ACC112 (cell line): ENCODE results near the gene ARPC2.

ENCODE experiments used
- H2AFZ ChIP-seq: fragments of 200-600 bp; sonication (generic); one replicate; pipeline ENCODE4 v1.6.0; 2017; ENCODE audit warnings: antibody characterized with exemption, low read length; ENCODE audit not compliant: unreplicated experiment
- H3K27ac ChIP-seq: fragments of 200-600 bp; sonication (generic); 2 replicates; pipeline ENCODE4 v1.5.1; 2014; ENCODE audit warnings: low read depth, mild to moderate bottlenecking, antibody characterized with exemption, low read length, moderate library complexity
- H3K27me3 ChIP-seq: fragments of 200-600 bp; sonication (generic); 2 replicates; pipeline ENCODE4 v1.6.1; 2014; ENCODE audit warnings: mild to moderate bottlenecking, antibody characterized with exemption, low read length, moderate library complexity, mixed read lengths; ENCODE audit not compliant: insufficient read depth
- H3K36me3 ChIP-seq: fragments of 200-600 bp; sonication (generic); 2 replicates; pipeline ENCODE4 v1.6.1; 2016; ENCODE audit warnings: mild to moderate bottlenecking, antibody characterized with exemption, low read length, moderate library complexity, mixed read lengths; ENCODE audit not compliant: insufficient read depth
- H3K4me1 ChIP-seq: fragments of 200-600 bp; sonication (generic); one replicate; pipeline ENCODE4 v1.6.1; 2016; ENCODE audit warnings: low read length, mixed read lengths; ENCODE audit not compliant: insufficient read depth, unreplicated experiment, control insufficient read depth
- H3K4me3 ChIP-seq: fragments of 200-600 bp; sonication (generic); 2 replicates; pipeline ENCODE4 v1.5.1; 2014; ENCODE audit warnings: mild to moderate bottlenecking, low read depth, low read length
- H3K79me2 ChIP-seq: fragments of 200-600 bp; sonication (generic); one replicate; pipeline ENCODE4 v1.6.0; 2016; ENCODE audit warnings: low read length; ENCODE audit not compliant: control insufficient read depth, unreplicated experiment, insufficient read depth

The ARPC2 gene

DNA sequence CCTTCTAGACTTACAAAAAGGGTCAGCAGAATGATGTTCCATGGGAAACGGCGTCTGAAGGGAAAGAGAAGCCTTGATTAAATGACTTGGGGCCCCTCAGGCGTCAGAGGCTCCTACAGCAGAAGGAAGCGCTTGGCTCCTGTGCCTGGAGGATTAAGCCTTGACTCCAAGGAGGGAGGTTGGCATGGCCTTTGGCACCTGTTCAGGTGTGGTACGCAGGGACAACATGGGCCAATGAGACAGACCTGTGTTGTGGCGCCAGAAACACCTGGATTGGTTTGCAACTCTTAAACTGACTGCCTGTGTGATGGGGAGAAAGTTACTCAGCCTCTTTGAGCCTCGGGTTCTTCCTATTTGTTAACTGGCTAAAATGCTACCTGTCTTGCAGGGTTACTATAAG is 60.9 kb downstream of the ARPC2 start:
- Histone ChIP-seq H3K27ac (no peak overlapping the region), H3K27me3 (no peaks in the 10 kb centered on the region), H3K79me2 (peaks cover 27% of the 10 kb centered on the region), H2AFZ (no peak overlapping the region), H3K36me3 (peaks cover 9% of the 10 kb centered on the region; the same call in 1 of the 2 replicates), H3K4me3 (no peak overlapping the region), H3K4me1 (peaks cover 20% of the 10 kb centered on the region)

DNA sequence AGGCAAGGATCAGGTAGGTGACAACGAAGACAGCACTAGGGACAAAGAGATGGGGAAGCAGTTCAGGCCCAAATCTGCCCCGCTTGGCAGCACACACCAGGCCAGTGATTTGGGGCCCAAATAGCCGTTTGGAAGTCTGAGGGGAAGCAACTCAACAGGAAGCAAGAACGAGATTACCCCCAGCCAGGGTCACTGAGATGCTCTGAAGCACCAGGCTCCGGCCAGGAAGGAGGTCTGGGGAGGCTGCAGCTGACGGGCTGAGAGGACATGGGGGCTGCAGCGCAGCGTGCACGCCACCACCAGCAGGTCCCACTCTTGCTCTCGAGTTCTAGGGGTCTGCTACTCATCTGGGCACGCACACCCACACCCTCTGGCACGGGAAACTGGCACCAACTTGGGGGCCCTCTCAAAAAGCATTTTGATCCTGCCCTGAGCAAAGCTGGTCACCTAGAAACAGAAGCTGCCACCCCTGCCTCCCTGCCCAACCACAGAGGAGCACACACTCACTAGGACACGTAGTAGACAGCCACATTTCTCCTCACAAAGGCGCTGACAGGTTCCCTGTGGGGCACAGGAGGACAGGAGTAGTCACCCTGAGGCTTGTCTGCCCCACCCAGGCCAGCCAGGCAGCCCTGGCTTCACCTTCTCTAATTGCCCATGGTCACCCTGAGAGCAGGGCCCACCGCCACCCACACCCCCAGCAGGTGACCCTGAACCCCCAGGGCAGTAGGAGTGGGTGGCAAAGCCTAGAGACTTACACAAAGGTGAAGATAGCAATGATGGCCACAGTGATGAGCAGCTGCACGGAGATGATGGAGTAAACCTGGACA is 61.8 kb downstream of the ARPC2 start:
- Histone ChIP-seq H3K4me3 (no peak overlapping the region), H3K36me3 (peaks cover 9% of the 10 kb centered on the region; the same call in 1 of the 2 replicates)

DNA sequence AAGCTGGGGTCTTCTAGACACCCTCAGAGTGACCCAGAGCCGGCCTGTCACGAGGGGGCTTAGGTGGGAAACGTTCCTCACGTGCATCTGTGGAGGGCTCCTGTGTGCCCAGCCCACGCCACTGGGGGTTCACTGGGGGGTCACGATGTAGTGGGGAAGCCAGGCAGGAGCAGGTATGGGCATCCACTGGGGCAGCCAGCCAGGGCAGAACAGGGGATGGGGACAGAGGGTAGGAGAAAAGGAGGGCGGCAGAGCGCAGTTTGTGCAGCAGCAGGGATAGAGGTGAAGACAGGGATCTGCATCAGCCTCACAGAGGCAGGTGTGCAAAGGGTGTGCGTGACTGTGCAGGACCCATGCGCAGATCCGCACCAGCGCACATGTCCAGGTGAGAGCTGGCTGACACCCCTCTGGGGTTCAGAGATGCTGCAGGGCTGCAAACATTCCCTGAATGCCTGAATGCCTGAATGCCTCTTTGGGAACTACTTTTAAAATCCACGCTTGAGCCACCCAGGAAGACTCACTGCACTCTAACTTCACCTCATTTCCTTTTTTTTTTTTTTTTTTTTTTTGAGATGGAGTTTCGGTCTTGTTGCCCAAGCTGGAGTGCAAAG is 63.4 kb downstream of the ARPC2 start:
- peaks cover 40% of the 10 kb centered on the region for H3K4me1 ChIP-seq
- no peaks in the 10 kb centered on the region for H3K27me3 ChIP-seq
- H3K79me2 ChIP-seq, result peaks cover 52% of the 10 kb centered on the region
- H3K4me3 ChIP-seq, result no peak overlapping the region
- no peak overlapping the region for H3K27ac ChIP-seq
- no peak overlapping the region for H2AFZ ChIP-seq
- H3K36me3 ChIP-seq, result no peaks in the 10 kb centered on the region; the same call in 1 of the 2 replicates

More for the DNA sequence above, 61.8 kb downstream of the ARPC2 start:
- no peak overlapping the region for H3K27ac ChIP-seq
- H3K4me1 ChIP-seq, result peaks cover 25% of the 10 kb centered on the region
- H2AFZ ChIP-seq, result no peak overlapping the region
- peaks cover 35% of the 10 kb centered on the region for H3K79me2 ChIP-seq
- H3K27me3 ChIP-seq, result no peaks in the 10 kb centered on the region

DNA sequence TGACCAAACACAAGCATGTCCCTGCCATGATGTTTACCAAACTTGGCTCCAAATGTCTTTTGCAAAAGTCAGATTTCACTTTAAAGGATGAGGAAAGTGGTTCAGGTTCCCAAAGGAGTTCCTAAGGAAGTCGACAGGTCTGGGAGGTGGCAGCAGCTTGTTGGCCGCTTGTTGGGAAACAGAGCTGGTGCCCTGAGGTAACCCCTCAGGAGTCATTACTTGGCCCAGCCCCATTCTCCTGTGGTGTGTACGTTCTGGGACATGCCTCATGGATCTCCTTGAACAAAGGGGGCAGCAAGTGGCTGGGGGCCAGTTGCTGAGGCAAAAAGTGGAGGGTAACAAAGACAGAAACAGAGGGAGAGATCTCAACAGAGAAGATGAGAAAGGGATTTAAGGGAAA is 64.5 kb downstream of the ARPC2 start:
- Histone ChIP-seq H3K36me3 (no peaks in the 10 kb centered on the region; the same call in 1 of the 2 replicates), H3K27me3 (no peaks in the 10 kb centered on the region), H3K4me3 (no peak overlapping the region), H2AFZ (no peak overlapping the region), H3K27ac (peak overlapping the region; percentile 100), H3K79me2 (peaks cover 60% of the 10 kb centered on the region), H3K4me1 (peaks cover 51% of the 10 kb centered on the region)

DNA sequence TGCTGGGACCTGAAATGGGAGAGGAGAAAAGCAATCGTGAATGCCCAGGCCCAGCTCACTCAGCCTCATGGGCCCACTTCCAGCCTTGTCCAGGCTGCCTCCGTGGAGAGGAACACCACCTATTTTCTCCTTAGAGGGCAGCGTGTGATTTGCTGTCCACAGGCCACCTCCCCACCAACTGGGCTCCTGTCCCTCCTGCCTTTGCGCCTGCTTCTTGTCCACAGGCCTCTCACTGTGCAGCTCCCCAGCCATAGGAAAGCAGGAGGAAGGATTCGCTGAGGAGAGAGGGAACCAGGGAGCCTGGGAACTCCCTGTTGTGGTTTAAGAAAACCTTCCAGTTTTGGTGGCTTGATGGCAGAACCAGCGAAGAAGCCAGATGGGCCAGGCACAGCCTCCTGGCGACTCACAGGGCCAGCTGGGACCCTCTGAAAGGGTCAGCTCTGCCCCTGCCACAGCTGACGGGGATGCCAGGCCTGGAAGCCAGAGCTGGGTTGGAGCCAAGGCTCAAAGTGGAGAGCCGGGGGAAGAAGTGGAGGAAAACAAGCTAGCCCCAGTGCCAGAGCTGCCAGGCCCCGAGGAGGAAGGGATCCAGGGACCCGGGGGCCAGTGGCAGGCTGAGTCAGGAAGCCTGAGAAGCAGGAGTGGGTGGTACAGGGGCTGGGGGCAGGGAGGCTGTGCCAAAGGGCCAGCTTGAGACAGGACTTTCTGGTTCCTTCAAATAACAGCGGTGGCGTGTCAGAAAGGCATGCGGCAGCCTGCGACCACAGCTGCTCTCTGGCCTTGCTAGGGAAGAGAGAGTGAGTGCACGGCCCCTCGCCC is 65.4 kb downstream of the ARPC2 start:
- Histone ChIP-seq H3K36me3 (no peaks in the 10 kb centered on the region; the same call in 1 of the 2 replicates), H3K27ac (peak overlapping the region; percentile 100), H2AFZ (no peak overlapping the region), H3K4me3 (no peak overlapping the region), H3K27me3 (no peaks in the 10 kb centered on the region), H3K79me2 (peaks cover 58% of the 10 kb centered on the region), H3K4me1 (peaks cover 53% of the 10 kb centered on the region)

DNA sequence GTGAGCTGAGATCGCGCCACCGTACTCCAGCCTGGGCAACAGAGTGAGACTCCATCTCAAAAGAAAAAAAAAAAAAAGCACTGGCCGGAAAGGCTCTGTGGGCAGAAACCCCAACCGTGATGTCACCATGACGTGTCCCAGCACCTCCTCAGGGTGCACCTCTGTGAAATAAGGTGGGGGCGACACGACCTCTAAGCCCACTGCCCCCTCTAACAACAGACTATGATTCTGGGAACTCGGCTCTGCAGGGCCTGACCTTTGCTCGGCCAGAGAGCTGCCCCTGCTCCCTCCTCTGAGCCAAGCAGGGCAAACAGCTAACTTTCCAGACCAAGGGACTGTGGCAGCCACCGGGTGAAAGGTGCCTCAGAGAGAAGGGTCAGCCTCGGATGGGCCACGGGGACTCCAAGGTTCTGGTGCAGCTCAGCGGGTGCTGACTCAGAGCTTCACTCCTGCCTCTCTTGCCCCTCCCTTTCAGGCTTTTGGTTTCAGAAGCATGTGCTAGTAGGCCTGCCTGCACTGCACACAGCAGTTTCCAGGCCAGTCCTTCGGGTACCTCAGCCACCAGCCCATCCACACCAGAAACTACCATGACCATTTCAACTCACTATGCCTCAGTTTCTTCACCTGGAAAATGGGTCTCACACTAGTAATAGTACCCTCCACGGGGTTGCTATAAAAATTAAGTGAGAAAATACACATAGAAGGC is 67.3 kb downstream of the ARPC2 start:
- no peaks in the 10 kb centered on the region for H3K36me3 ChIP-seq
- H3K4me3 ChIP-seq, result no peak overlapping the region
- H2AFZ ChIP-seq, result no peak overlapping the region
- peaks cover 58% of the 10 kb centered on the region for H3K4me1 ChIP-seq
- no peaks in the 10 kb centered on the region for H3K27me3 ChIP-seq
- peak overlapping the region; percentile 100 for H3K27ac ChIP-seq
- peaks cover 71% of the 10 kb centered on the region for H3K79me2 ChIP-seq

DNA sequence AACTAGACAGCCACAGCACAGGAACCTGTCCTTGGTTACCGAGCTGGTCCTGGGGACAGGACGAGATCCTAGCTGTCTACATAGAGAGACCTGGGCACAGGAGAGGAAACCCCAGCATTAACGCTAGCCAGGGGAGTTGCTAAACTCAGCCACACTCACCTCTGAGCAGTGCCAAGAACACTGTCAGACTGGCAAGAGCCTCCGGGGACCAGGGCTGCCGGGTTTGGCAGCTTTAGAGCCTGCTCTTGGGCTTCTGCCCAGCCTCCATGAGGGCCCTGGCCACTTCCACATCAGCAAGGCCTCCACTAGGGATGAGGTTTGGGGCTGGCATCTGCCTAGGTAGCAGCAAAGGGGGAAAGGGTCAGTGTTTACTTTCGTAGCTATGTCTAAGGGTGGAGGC is 68.6 kb downstream of the ARPC2 start:
- peak overlapping the region; percentile 76 for H3K4me3 ChIP-seq

DNA sequence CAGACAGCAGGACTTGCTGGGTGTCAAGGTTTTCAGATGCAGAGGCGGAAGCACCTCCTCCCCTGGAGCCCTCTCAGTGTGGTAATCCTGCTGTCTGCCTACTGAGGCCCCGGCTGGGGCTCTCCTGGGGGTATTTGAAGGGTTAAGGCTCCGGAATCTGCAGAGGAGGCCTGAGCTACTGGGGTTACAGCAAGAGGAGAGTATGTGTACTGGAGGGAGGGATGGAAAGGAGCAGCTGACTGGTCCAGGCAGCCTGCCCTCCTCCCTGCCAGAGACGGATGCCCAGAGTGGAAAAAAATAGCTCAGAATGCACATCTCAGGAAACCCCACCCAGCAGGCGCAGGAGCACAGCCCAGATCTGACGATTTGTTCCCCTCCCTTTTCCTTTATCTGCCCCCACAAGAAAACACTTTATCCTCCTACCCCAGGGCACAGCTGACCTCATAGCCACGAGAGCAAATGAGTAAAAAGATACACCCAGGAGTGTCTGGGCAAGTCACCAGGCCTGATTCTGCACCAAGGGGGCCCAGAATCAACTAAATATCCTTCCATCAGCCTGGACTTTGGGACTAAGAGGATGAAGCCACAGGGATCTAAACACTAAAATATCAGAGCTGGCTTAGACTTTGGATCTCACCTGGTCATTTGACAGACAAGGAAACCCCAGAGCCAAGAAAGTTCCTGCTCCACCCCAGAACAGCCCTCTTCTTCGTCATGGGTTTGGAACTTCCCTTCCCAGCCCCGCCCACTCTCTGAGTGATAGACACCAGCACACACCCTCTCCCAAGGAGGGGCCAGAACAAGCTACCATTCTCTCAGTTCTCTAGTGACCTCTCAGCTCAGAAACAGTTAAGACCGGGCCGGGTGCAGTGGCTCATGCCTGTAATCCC is 69.8 kb downstream of the ARPC2 start:
- H3K4me1 ChIP-seq, result peaks cover 73% of the 10 kb centered on the region
- H3K27ac ChIP-seq, result peak overlapping the region; percentile 100
- peak overlapping the region; percentile 75 for H2AFZ ChIP-seq

More for the DNA sequence above, 68.6 kb downstream of the ARPC2 start:
- Histone ChIP-seq H3K79me2 (peaks cover 79% of the 10 kb centered on the region), H2AFZ (no peak overlapping the region), H3K27me3 (no peaks in the 10 kb centered on the region), H3K27ac (peak overlapping the region; percentile 100), H3K36me3 (no peaks in the 10 kb centered on the region), H3K4me1 (peaks cover 69% of the 10 kb centered on the region)

DNA sequence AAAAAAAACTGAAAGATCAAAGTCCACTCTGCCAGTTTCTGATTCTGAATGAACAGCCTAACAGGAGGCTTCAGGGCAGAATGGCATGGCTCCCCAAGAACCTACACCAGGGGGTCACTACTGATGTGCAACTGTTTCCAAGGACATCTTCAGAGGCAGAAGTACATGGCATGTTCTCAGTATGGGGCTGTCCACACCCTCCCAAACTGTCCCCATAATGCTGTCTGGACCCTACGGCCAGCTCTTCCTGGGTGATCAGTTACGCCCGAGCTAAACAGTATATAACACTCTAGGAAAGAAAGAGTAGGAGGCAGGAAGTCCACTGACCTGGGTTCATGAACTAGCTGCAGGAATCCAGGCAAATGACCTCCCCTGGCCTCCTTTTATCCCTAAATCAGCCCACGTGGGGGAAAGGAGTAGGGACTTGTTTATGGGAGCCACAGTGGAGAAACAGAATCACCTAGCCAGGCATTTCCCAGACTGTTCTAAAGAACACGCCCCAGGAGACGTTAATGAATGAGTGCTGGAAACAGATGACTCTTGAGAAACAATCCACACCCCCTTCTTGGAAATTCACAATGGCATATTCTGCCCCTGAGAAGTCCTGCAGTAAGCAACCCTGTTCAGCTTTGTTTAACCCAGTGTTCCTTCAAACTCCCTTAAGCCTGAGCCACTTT is 72.8 kb downstream of the ARPC2 start:
- Histone ChIP-seq H3K4me1 (peaks cover 51% of the 10 kb centered on the region), H3K36me3 (no peaks in the 10 kb centered on the region), H3K79me2 (peaks cover 60% of the 10 kb centered on the region), H3K4me3 (peak overlapping the region; percentile 93), H3K27me3 (no peaks in the 10 kb centered on the region), H2AFZ (no peak overlapping the region), H3K27ac (no peak overlapping the region)

More for the DNA sequence above, 69.8 kb downstream of the ARPC2 start:
- Histone ChIP-seq H3K79me2 (peaks cover 84% of the 10 kb centered on the region), H3K36me3 (no peaks in the 10 kb centered on the region), H3K27me3 (no peaks in the 10 kb centered on the region), H3K4me3 (peak overlapping the region; percentile 76)
